Left ventricle myocardium inferior (tissue), 1 donor: ENCODE measurements around the gene ITPA. TPM values are rescaled to one million over a fixed set of nuclear protein-coding genes. Genes with fewer than 3 reads are reported as not detected.

Experiments used
- DNase-seq: peaks from one replicate; pipeline ENCODE4 v3.0.0-alpha.2; 2020
- H3K27ac ChIP-seq: fragments of 200-600 bp; replicated peaks from 2 replicates; pipeline ENCODE4 v1.8.0; 2021
- H3K27me3 ChIP-seq: fragments of 200-600 bp; 2 replicates; pipeline ENCODE4 v1.8.0; 2021; ENCODE audit warnings: low read depth
- H3K36me3 ChIP-seq: fragments of 200-600 bp; 2 replicates; pipeline ENCODE4 v1.8.0; 2021
- H3K4me1 ChIP-seq: fragments of 200-600 bp; 2 replicates; pipeline ENCODE4 v1.8.0; 2021
- H3K4me3 ChIP-seq: fragments of 200-600 bp; 2 replicates; pipeline ENCODE4 v1.8.0; 2021; ENCODE audit warnings: mild to moderate bottlenecking, moderate library complexity
- H3K9me3 ChIP-seq: fragments of 200-600 bp; replicated peaks from 2 replicates; pipeline ENCODE4 v1.8.0; 2021
- intact Hi-C: fragments of 100-400 bp; cut with micrococcal nuclease; formaldehyde crosslinking; loops from one replicate; pipeline ENCODE4 v1.11.0; 2022
- total RNA-seq: library from RNA; stranded (reverse); fragmentation: NEBNext Ultra II Directional; extraction: Animal tissue kit (Norgen Biotek cat#: 25700); gene quantifications from one replicate; pipeline ENCODE4 v1.2.1, GENCODE V29; 2021
- TF ChIP-seq, protein P1 (sequence below): fragments of 200-600 bp; IDR thresholded peaks from 2 replicates; pipeline ENCODE4 v1.8.0; 2021; ENCODE audit warnings: antibody characterized with exemption, mild to moderate bottlenecking, borderline replicate concordance
- donor health status: DM: no; HTN: yes; CAD: no; lungs with severe emphysema.

Gene ITPA
- total RNA-seq, 1 donor from 2014 or later = 17.2 TPM

GRCh38 chr20:3233131-3233990, 24.1 kb downstream of the ITPA start:
- Histone ChIP-seq H3K36me3 (no peaks in the 10 kb centered on the region), H3K4me1 (peaks cover 9% of the 10 kb centered on the region), H3K27ac (no peak overlapping the region), H3K4me3 (no peak overlapping the region), H3K27me3 (peaks cover 36% of the 10 kb centered on the region), H3K9me3 (no peaks in the 10 kb centered on the region)
- TF ChIP-seq, protein P1, sequence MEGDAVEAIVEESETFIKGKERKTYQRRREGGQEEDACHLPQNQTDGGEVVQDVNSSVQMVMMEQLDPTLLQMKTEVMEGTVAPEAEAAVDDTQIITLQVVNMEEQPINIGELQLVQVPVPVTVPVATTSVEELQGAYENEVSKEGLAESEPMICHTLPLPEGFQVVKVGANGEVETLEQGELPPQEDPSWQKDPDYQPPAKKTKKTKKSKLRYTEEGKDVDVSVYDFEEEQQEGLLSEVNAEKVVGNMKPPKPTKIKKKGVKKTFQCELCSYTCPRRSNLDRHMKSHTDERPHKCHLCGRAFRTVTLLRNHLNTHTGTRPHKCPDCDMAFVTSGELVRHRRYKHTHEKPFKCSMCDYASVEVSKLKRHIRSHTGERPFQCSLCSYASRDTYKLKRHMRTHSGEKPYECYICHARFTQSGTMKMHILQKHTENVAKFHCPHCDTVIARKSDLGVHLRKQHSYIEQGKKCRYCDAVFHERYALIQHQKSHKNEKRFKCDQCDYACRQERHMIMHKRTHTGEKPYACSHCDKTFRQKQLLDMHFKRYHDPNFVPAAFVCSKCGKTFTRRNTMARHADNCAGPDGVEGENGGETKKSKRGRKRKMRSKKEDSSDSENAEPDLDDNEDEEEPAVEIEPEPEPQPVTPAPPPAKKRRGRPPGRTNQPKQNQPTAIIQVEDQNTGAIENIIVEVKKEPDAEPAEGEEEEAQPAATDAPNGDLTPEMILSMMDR = no peak
- no peak for DNase-seq
- intact Hi-C loops = no loop called here

DNA sequence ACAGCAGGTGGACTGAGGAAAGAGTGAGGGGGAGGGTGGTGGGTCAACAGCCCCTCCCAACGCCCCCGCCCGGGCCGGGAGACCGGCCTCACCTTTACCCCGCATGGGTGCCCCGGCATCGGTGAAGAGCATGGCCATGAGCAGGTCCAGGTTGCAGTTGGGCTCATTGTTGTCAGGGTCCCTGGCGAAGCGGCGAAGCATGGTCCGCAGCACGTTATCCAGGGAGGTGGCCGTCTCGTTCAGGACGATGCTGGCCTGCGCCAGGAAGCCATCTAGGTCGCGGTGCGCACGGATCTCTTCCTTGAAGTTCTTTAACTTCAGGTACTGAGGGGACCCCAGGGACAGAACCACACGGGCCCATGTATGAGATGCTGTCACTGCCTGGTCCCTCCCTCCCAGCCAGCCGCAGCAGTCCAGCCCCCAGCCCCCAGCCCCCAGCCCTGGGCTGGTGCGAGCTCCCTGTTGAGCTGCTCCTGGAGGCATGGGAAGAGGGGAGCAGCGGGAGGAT, 24.7 kb downstream of the ITPA start:
- H3K36me3 ChIP-seq = no peaks in the 10 kb centered on the region
- H3K4me1 ChIP-seq = peaks cover 15% of the 10 kb centered on the region
- no peak for DNase-seq
- H3K9me3 ChIP-seq = no peaks in the 10 kb centered on the region
- peaks cover 43% of the 10 kb centered on the region for H3K27me3 ChIP-seq
- intact Hi-C loops = no loop called here
- no peak overlapping the region for H3K27ac ChIP-seq
- H3K4me3 ChIP-seq = no peak overlapping the region
- TF ChIP-seq, protein P1 = no peak

DNA sequence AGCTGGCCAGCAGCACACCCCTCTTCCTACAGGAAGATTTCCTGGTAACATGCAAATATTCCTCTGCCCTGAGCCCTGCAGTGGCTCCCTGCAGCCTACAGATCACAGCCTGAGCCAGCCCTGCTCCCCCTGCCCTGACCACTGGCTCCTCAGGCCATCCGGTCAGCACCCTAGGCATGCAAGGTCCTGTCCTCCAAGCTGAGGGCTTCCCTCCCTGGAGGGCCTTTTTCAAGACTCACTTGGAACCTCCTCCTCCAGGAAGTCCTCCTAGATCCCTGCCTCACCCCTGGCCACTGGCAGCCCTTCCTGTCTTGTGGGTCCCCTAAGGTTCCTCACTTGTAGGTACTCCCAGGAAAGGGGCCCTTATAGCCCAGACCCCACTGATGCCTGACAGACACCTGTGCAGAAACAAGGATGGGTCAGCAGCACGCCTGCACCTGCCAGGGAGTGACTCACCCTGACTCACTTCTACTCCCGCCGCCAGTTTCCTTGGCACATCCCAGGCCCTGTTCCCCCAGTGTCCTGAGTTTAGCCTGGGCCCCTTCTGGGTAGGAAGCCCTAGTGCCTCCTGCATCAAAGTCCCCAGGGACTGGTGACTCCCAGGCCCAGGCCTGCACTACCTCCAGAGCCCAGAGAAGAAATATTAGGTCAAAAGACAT, 26.5 kb downstream of the ITPA start:
- TF ChIP-seq, protein P1 = no peak
- DNase-seq = no peak
- Histone ChIP-seq H3K9me3 (no peaks in the 10 kb centered on the region), H3K36me3 (no peaks in the 10 kb centered on the region), H3K4me3 (no peak overlapping the region), H3K27ac (no peak overlapping the region), H3K27me3 (peaks cover 60% of the 10 kb centered on the region), H3K4me1 (peaks cover 27% of the 10 kb centered on the region)
- intact Hi-C loops = no loop called here

GRCh38 chr20:3237011-3237957, 28.0 kb downstream of the ITPA start:
- TF ChIP-seq, protein P1 = no peak
- Histone ChIP-seq H3K27me3 (peaks cover 67% of the 10 kb centered on the region), H3K9me3 (no peaks in the 10 kb centered on the region), H3K36me3 (no peaks in the 10 kb centered on the region), H3K27ac (no peak overlapping the region), H3K4me3 (peak overlapping the region; percentile 80), H3K4me1 (peaks cover 27% of the 10 kb centered on the region)
- intact Hi-C loops = no loop called here
- no peak for DNase-seq
